RKO (cell line): ENCODE data around the gene MARVELD3.
"Not testable (repeated sequence)": the region's sequence is repeated elsewhere in the genome, so short reads cannot be mapped to it uniquely, and the experiment has no call there.

Source experiments
- DNase-seq: peaks from one replicate; pipeline ENCODE4 v3.0.0-alpha.2; 2016; ENCODE audit warnings: low spot score

MARVELD3 gene

GRCh38 chr16:71672125-71672524, 46.1 kb downstream of the MARVELD3 start:
- no peak for DNase-seq

- no peak for DNase-seq
These were observed 47.0 kb downstream of the MARVELD3 start for GRCh38 chr16:71672803-71673581.

- DNase-seq, result no peak
These were observed 47.6 kb downstream of the MARVELD3 start for GRCh38 chr16:71673582-71673973.

DNA sequence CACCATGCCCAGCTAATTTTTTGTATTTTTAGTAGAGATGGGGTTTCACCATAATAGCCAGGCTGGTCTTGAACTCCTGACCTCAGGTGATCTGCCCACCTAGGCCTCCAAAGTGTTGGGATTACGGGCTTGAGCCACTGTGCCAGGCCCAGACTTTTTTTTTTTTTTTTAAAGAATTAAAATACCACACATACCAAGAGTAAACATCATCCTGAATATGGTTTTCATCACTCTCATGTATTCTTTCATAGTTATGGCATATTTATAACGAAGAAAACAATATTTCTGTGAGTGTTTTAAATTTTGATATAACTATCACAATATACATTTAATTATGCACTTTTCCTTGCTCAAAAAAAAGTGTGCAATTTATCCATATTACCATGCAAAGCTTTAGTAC, 48.2 kb downstream of the MARVELD3 start:
- DNase-seq, result no peak

GRCh38 chr16:71675380-71675779, 49.4 kb downstream of the MARVELD3 start:
- DNase-seq, result no peak

- no peak for DNase-seq
These were observed 50.3 kb downstream of the MARVELD3 start for GRCh38 chr16:71676236-71676635.

DNA sequence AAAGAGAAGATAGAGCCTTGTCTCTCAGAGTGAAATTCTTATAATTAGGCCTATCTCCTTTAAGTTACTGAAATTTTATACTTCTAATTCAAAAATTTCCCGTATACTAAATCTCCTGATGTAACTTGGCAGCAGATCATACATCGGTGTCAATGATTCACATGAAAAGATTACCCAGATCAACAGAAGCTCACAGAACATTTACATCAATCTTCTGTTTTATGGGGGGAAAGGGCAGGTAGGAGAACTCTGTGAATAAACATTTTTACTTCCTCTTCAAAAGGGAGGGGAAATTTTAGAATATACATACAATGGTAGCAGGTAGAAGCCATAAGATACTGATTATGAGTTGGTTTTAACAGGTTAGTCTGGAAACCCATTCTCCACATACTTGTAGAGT, 55.4 kb downstream of the MARVELD3 start:
- no peak for DNase-seq

GRCh38 chr16:71684280-71684679, 58.3 kb downstream of the MARVELD3 start:
- not testable (repeated sequence) for DNase-seq
